Gastrocnemius medialis (tissue), 4 donors: ENCODE results near the gene NFAT5.

Experiments
- CTCF ChIP-seq, 5 experiments: fragments of 450-650 bp in 3 of 5; fragments of 200-600 bp in 2 of 5; sonication (generic) in 2 of 5; IDR thresholded peaks in 4 of 5; conservative IDR thresholded peaks in 1 of 5; 1 replicate in 4 of 5; 2 replicates in 1 of 5; pipeline ENCODE4 v1.5.1; 2016 to 2019; ENCODE audit warnings: antibody characterized with exemption in 5 of 5, mild to moderate bottlenecking in 3 of 5, moderate library complexity in 3 of 5
- POLR2A ChIP-seq, 2 donors: fragments of 450-650 bp; IDR thresholded peaks; one replicate each; pipeline ENCODE4 v1.6.1; 2017; ENCODE audit warnings: antibody characterized with exemption in 2 of 2, mild to moderate bottlenecking in 2 of 2, moderate library complexity in 2 of 2

GRCh38 chr16:69745959-69746358 lies 180.2 kb downstream of the NFAT5 start:
- TF ChIP-seq CTCF (IDR thresholded peaks at IDR 0.05 in 4 of 5, conservative IDR thresholded peaks at IDR 0.05 in 1 of 5) (no peak), POLR2A (IDR thresholded peaks at IDR 0.05) (no peak)
